ENCODE measurements around the gene ECD. TPM values are rescaled to one million over a fixed set of nuclear protein-coding genes. Genes with fewer than 3 reads are reported as not detected.
"Not testable (repeated sequence)": the region's sequence is repeated elsewhere in the genome, so short reads cannot be mapped to it uniquely, and the experiment has no call there.

Gene ECD
- total RNA-seq, 2 donors from 2014 or later = 17.3 to 18.2 TPM

- intact Hi-C loops (cut with DNase I) = no loop called here
- ATAC-seq = no peak
Observed at GRCh38 chr10:73113551-73113950, 54.3 kb downstream of the ECD start.

DNA sequence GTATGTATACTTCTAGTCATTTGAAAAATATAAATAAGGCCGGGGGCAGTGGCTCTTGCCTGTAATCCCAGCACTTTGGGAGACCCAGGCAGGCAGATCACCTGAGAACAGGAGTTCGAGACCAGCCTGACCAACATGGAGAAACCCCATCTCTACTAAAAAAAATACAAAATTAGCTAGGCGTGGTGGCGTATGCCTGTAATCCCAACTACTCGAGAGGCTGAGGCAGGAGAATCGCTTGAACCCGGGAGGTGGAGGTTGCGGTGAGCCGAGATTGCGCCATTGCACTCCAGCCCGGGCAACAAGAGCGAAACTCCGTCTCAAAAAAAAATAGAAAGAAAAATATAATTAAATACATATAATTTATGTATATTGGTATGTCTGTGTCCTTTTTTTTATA lies 55.8 kb downstream of the ECD start:
- DNase-seq; intact Hi-C loops (cut with DNase I); ATAC-seq: not testable (repeated sequence)

More at GRCh38 chr10:73113551-73113950, 54.3 kb downstream of the ECD start:
- no peak for DNase-seq

GRCh38 chr10:73110345-73110849 lies 57.4 kb downstream of the ECD start, which contains the start of gene NUDT13:
Gene NUDT13 (plus strand): TSS chr10:73110455. CDS start chr10:73114366, 3,911 bp downstream.
- intact Hi-C loops (cut with DNase I) = no loop called here

GRCh38 chr10:73109248-73109652 lies 58.6 kb downstream of the ECD start:
- ATAC-seq; DNase-seq; intact Hi-C loops (cut with DNase I): not testable (repeated sequence)

More at GRCh38 chr10:73110345-73110849, 57.4 kb downstream of the ECD start, which contains the start of gene NUDT13:
- peak; percentile 71 for DNase-seq
- ATAC-seq = peak; percentile 97 to 98

- DNase-seq (no peak), ATAC-seq (no peak)
- intact Hi-C loops (cut with DNase I) = no loop called here
Observed at GRCh38 chr10:73106301-73106700, 61.5 kb downstream of the ECD start.

DNA sequence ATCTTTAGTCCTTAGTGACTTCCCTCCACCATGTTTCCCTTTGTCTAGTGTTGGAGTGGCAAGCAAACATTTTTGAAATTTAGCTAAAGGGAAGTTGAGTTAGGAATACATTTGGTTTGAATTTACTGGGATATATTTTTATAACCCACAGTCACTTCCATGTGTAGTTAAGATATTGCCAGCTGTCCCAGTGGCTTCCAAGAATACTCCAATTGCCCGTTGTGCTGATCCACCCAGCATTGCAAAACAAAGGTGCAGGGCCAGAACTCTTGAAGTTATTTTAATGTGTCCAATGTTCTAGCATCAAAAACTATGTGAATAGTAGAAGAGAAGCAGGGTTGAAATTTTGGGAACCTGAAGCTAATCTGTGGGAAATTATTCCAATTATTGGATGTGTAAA lies 68.7 kb downstream of the ECD start:
- no peak for ATAC-seq
- intact Hi-C loops (cut with DNase I) = loop anchor here in 1 of 2 donors (10.0 kb wide), 1 partner anchor 66 kb away; the partner anchor contains the start of genes ECD and FAM149B1

DNA sequence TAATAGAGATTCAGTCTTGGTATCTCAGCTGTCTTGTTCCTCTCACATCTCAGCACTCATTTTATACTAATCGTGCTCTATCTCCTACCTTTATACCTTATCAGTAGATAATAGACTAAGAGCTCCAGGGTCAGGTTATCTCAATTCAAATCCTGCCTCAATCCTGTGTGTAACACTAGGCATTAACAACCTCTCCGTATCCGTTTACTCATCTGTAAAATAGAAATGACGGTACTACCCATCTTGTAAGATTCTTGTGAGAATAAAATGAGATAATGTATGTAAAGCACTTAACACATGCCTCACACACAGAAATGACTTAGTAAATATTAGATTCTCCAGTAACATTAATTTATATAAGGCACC lies 70.5 kb downstream of the ECD start:
- intact Hi-C loops (cut with DNase I) = loop anchor here in 1 of 2 donors (10.0 kb wide), 1 partner anchor 68 kb away; the partner anchor contains the start of genes ECD and FAM149B1
- ATAC-seq (no peak), DNase-seq (no peak)

More for the DNA sequence above, 68.7 kb downstream of the ECD start:
- DNase-seq = no peak

DNA sequence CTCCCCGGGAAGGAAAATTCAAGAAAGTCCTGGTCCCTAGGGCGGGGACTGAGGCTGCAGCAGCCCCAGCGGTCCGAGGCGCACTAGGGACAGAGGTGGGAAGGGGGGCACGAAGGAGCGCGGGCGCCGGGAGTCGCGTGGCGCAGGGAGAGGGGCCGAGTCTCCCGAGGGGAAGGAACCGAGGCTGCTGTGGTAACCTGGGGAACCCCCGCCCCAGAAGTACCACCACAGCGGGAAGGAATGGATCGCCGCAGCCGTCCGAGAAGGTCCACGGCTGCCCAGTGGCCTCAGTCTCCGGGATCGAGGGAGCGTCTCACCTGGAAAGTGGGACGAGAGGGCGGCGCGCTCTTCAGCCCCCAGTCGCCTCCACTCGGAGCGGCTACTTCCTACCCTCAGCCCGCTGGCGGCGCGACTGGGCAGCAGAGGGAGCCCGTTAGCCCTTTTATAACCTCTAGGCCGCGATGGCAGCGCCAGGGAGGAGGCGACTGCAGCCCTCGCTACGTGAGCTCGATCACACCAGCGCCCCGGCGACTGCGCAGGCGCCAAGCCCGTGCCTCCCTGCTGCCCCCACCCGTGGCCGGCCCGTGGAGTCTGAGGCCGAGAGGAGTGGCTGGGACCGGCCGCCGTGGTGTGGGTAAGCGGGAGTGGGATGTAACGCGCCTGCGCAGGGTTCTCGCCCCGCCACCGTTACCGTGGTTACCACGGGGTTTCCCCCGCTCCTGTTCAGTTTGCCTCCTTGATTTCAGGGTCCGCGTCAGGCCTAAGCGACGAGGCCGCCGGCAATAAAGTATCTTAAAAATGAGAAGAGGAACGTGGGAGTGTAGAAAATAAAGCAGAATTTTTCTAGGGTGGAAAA lies 71.1 kb downstream of the ECD start, which contains the start of gene P4HA1:
Gene P4HA1 (minus strand): TSS at position 418 of the 856 bp plus-strand sequence. CDS start 21,983 bp downstream, outside the sequence.
- ATAC-seq = peak; percentile 97 to 98

GRCh38 chr10:73096041-73096448 lies 71.8 kb downstream of the ECD start:
- intact Hi-C loops (cut with DNase I) = loop anchor here in 1 of 2 donors (10.0 kb wide), 1 partner anchor 69 kb away; the partner anchor contains the start of genes ECD and FAM149B1
- ATAC-seq (peak; percentile 53 to 70), DNase-seq (peak; percentile 72)

More for the DNA sequence above, 71.1 kb downstream of the ECD start, which contains the start of gene P4HA1:
- intact Hi-C loops (cut with DNase I) = loop anchor here in 1 of 2 donors (10.0 kb wide), 1 partner anchor 68 kb away; the partner anchor contains the start of genes ECD and FAM149B1
- DNase-seq = peak; percentile 100

DNA sequence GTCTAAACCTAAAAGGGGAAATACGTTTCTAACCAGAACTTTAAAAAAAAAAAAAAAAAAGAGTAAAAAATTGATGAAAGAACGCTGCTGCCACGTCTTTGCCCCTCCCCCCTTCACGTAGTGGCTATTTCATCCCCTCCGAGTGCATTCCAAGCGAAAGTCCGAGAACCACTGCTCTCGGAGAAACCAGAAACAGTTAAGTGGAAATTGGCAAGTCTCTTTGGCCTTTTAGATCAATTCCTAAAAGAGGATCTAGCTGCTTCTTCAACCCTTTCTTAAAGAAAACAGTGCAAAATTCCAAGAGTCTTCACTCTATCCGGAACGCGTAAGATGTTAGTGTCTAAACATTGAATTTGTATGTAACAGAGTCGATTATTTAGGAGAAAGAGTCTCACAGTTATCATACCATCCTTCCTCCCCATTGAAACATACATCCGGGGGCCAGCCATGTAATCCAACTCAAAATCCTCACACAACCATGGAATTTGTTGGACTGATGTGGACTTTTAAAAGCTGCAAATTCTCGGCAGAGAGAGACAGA lies 72.3 kb downstream of the ECD start:
- intact Hi-C loops (cut with DNase I) = loop anchor here in 1 of 2 donors (10.0 kb wide), 1 partner anchor 69 kb away; the partner anchor contains the start of genes ECD and FAM149B1
- peak in 1 of 2 donors; percentile 15 for ATAC-seq
- DNase-seq = peak; percentile 64

DNA sequence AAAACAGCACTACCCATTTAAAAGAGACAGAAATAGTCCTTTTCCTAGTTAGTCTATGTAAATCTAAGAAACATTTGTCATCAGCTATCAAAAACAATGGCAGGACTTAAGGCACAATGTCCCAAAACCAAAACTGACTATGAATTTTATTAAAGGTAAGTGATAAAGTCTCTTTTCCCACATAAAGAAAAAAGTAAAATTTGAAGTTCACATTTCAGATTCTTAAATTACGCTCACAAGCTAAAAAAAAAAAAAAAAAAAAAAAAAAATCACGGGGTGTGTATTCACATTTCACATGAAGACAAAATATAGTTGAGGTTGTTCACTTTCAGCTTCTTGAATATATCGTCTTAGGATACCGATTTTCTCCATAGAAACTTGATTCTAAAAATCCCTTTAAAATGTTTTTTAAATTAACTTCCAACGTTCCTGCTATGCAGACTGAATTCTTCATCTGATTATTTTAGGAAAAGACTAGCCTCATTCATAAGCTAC lies 72.8 kb downstream of the ECD start:
- DNase-seq (no peak), ATAC-seq (no peak)
- intact Hi-C loops (cut with DNase I) = loop anchor here in 1 of 2 donors (10.0 kb wide), 1 partner anchor 70 kb away; the partner anchor contains the start of genes ECD and FAM149B1

- intact Hi-C loops (cut with DNase I) = loop anchor here in 1 of 2 donors (10.0 kb wide), 1 partner anchor 71 kb away; the partner anchor contains the start of genes ECD and FAM149B1
- no peak for ATAC-seq
- DNase-seq = no peak
Observed at GRCh38 chr10:73093922-73094850, 73.6 kb downstream of the ECD start.

- ATAC-seq (no peak), DNase-seq (no peak)
- intact Hi-C loops (cut with DNase I) = loop anchor here in 1 of 2 donors (10.0 kb wide), 1 partner anchor 72 kb away; the partner anchor contains the start of genes ECD and FAM149B1
Observed at GRCh38 chr10:73092830-73093229, 75.0 kb downstream of the ECD start.

- no peak for DNase-seq
- intact Hi-C loops (cut with DNase I) = no loop called here
- ATAC-seq = no peak
Observed at GRCh38 chr10:73088304-73088703, 79.5 kb downstream of the ECD start.

- intact Hi-C loops (cut with DNase I) = no loop called here
- no peak for DNase-seq
Observed at GRCh38 chr10:73086816-73087215, 81.0 kb downstream of the ECD start.

DNA sequence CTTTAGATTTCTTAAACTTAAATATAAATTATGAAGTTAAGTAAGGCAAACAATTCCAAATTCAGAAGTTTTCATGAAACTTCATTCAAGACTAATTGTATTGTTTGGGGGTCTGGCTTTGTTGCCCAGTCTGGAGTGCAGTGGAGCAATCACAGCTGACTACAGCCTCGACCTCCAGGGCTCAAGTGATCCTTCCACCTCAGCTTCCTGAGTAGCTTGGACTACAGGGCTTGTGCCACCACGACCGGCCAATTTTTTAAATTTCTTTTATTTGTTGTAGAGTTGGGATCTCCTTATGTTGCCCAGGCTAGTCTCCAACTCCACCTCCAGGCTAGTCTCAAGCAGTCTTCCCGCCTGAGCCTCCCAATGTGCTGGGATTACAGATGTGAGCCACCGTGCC lies 83.6 kb downstream of the ECD start:
- intact Hi-C loops (cut with DNase I) = no loop called here
- DNase-seq (no peak), ATAC-seq (no peak)

More at GRCh38 chr10:73086816-73087215, 81.0 kb downstream of the ECD start:
- no peak for ATAC-seq

Measured in left cardiac atrium (tissue), 4 donors.